AG10803 (cell line): ENCODE measurements around the gene KDM5A.

ENCODE experiments used
- DNase-seq: peaks from one replicate; pipeline ENCODE4 v3.0.0; 2010; ENCODE audit warnings: low read depth
- H3K4me3 ChIP-seq: 2 replicates; pipeline ENCODE4 v1.5.1; 2011; ENCODE audit warnings: mild to moderate bottlenecking, low read length, control low read depth
- TF ChIP-seq, protein P1 (sequence below): conservative IDR thresholded peaks from 2 replicates; pipeline ENCODE4 v1.5.1; 2011; ENCODE audit warnings: mild to moderate bottlenecking, low read length, control low read depth, inconsistent platforms

Gene KDM5A

DNA sequence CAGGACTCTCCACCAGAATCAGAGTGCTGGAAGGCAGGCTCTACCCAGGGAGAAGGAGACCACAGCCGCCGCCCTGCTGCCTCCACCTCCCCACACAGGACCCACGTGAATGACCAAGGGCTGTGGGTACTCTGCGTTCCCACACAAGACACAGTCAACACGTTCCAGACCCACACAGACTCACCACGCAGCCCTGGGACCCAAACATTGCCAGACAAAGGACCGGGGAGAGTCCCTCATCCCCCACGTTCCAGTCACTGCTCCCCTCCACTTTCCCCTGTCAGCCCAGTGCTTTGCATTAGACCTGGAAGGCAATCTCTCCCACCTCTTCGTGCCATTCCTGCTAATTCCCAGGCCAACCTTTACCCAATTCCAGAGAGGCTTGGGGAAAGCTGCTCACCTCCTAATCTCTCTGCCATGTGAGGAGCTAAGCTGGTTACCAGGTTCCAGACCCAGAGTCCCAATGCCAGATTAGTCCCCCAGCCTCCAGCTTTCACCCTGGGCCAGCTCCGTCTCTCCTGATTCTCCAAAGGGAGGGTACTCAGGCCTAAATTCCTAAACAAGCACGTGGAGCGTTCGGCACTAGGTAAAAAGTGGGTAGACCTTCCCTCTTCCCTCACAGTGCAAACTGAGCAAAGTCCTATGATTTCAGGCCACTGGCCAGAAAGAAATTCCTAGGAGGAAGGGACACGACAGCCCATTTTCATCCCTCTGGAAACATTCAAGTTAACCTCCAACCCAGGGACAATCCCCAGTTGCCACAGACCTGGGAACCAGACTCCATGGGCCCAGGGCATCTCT lies 131.4 kb downstream of the KDM5A start:
- TF ChIP-seq, protein P1, sequence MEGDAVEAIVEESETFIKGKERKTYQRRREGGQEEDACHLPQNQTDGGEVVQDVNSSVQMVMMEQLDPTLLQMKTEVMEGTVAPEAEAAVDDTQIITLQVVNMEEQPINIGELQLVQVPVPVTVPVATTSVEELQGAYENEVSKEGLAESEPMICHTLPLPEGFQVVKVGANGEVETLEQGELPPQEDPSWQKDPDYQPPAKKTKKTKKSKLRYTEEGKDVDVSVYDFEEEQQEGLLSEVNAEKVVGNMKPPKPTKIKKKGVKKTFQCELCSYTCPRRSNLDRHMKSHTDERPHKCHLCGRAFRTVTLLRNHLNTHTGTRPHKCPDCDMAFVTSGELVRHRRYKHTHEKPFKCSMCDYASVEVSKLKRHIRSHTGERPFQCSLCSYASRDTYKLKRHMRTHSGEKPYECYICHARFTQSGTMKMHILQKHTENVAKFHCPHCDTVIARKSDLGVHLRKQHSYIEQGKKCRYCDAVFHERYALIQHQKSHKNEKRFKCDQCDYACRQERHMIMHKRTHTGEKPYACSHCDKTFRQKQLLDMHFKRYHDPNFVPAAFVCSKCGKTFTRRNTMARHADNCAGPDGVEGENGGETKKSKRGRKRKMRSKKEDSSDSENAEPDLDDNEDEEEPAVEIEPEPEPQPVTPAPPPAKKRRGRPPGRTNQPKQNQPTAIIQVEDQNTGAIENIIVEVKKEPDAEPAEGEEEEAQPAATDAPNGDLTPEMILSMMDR: no peak
- DNase-seq: no peak
- no peak overlapping the region for H3K4me3 ChIP-seq

DNA sequence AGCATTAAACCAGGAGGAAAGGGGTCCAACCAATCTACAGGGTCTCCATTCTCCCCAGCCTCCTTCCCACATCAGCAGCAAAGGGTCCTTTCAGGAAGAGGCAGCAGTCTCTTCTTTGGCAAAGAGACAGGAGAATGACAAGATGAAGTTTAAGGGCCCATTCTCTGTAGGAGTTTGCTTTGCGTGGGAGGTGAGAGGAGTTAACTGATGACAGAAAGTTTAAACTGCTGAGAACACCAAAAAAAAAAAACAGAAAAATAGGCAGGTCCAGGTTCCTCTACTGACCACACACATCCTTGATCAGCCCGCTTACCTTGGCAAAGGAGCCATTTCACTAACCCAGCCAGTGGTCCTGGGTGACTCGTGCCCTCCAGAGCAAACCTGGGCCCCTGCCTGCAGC lies 132.2 kb downstream of the KDM5A start:
- no peak overlapping the region for H3K4me3 ChIP-seq
- TF ChIP-seq, protein P1: no peak
- no peak for DNase-seq

DNA sequence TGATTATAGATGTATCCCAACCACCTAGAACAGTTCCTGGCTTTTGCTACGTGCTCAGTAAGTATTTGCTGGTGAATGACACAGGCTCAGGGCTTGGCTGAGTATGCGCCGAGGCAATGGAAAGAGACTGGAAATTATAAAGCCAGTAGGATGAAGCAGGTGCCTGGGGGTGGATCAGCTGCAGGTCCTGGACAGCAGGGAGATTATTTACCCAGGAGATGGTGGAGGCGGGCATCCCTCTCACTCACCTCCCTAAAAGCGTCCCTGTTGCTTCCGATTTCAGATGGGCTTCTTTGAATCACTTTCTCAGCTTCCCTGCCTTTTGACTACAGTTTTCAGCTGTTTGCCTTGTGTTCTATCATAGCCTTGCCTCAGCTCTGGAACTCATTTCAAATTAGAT lies 132.9 kb downstream of the KDM5A start:
- DNase-seq: no peak
- TF ChIP-seq, protein P1: no peak
- H3K4me3 ChIP-seq: no peak overlapping the region

DNA sequence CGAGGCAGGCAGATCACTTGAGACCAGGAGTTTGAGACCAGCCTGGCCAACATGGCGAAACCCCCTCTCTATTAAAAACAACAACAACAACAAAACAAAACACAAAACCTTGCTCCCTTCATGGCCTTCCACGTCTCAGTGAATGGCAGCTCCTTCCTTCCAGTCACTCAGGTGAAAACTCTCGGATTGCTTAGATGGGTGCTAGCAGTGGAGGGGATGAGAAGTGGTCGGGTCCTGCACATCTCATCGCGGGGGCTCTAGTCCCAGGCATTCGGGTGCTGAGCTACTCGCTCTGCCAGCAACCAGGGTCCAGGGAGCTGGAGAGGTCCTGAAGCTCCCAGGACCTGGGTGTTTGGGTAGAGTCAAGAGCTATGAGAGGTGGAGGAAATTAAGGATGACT lies 134.2 kb downstream of the KDM5A start:
- TF ChIP-seq, protein P1: no peak
- no peak for DNase-seq
- H3K4me3 ChIP-seq: no peak overlapping the region

DNA sequence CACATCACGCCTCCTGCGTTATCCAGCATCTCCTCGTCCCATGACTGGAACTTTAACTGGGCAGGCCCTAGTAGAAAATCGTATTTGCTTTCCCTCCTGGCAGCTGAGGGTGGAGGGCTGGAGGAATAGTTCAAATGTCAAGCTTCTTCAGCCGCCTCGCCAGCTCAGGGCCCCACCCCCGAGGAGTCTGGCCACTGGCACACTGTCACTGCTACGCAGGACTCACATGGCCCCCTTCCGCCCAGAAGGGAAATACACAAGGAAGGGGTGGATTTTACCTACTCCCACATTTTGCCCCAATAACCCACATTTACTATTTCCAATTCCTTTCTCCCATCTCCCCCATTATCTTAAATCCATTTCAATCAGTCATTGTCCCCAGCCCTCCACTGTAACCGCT lies 135.1 kb downstream of the KDM5A start:
- no peak for DNase-seq
- no peak overlapping the region for H3K4me3 ChIP-seq
- TF ChIP-seq, protein P1: no peak

DNA sequence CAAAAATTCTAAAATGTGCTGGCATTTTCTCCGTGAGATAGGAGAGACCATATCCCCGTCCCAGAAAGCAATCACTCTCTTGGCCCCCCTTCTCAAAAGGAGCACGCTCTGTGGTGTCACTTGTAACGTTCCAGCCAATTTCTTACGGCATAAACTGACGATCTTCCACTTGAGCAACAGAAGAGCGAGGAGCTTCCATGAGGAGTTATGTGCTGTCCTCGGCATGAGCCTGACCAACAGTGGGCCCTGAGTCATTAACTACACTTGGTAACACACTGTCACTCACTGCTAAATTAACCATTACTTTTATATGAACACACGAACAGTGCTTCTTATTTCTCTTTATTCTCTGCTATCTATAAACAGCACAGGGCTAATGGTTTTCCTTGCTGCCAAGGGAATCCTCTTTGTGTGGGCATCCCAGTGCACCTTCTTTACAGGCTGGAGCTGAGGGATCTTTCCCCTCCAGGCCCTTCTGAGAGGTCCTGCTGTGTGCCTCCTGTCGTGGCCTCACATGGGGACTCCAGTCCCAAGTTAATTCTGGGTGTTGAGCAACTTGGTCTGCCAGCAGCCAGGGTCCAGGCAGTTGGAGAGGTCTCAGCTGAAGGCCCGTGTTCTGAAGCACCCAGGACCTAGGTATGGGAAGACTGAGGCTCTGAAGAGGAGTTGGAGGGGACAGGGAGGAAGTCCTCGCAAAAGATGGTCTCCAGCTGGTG lies 135.8 kb downstream of the KDM5A start:
- no peak for DNase-seq
- TF ChIP-seq, protein P1: no peak
- H3K4me3 ChIP-seq: no peak overlapping the region

DNA sequence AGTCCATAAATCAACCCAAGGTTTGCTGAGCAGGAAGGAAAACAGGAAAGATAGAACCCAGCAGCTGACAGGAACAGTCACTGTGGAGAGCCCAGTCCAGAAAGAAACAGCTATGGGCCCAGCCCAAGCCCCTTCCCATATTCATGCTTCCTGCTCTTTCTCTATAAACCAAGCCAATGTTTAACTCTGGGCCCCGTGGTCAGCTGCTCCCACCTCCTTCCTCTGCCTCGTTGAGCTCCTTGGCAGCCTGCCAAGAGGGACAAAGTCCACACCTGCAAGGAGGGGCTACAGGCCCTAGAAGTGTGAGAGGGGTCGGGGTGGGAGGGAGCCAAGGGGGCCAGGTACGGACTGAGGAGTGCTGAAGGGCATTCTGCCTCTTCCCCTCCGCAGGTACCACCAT lies 136.5 kb downstream of the KDM5A start:
- DNase-seq: no peak
- H3K4me3 ChIP-seq: no peak overlapping the region
- TF ChIP-seq, protein P1: no peak
